Measurements from ENCODE around the gene LRCH3.
"Not testable (repeated sequence)": the region's sequence is repeated elsewhere in the genome, so short reads cannot be mapped to it uniquely, and the experiment has no call there.

- TF ChIP-seq, protein P1, sequence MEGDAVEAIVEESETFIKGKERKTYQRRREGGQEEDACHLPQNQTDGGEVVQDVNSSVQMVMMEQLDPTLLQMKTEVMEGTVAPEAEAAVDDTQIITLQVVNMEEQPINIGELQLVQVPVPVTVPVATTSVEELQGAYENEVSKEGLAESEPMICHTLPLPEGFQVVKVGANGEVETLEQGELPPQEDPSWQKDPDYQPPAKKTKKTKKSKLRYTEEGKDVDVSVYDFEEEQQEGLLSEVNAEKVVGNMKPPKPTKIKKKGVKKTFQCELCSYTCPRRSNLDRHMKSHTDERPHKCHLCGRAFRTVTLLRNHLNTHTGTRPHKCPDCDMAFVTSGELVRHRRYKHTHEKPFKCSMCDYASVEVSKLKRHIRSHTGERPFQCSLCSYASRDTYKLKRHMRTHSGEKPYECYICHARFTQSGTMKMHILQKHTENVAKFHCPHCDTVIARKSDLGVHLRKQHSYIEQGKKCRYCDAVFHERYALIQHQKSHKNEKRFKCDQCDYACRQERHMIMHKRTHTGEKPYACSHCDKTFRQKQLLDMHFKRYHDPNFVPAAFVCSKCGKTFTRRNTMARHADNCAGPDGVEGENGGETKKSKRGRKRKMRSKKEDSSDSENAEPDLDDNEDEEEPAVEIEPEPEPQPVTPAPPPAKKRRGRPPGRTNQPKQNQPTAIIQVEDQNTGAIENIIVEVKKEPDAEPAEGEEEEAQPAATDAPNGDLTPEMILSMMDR (conservative IDR thresholded peaks at IDR 0.05; ENCODE audit: low read depth, low read length): not testable (repeated sequence)
- TF ChIP-seq EZH2 (IDR thresholded peaks at IDR 0.05; ENCODE audit: borderline replicate concordance, low read depth, low read length, poor library complexity, severe bottlenecking): not testable (repeated sequence)
Observed at GRCh38 chr3:197908550-197908949, 117.5 kb downstream of the LRCH3 start.

All from A673 (cell line).